GM18867 (cell line): ENCODE measurements around the gene POLR3GL.
"Not testable (repeated sequence)": the region's sequence is repeated elsewhere in the genome, so short reads cannot be mapped to it uniquely, and the experiment has no call there.

Experiments
- ATAC-seq: cut with Tn5 transposase; IDR thresholded peaks from one replicate; pipeline ENCODE4 v1.9.1; 2021; ENCODE audit warnings: mild to moderate bottlenecking, moderate library complexity; ENCODE audit not compliant: unreplicated experiment

The POLR3GL gene

DNA sequence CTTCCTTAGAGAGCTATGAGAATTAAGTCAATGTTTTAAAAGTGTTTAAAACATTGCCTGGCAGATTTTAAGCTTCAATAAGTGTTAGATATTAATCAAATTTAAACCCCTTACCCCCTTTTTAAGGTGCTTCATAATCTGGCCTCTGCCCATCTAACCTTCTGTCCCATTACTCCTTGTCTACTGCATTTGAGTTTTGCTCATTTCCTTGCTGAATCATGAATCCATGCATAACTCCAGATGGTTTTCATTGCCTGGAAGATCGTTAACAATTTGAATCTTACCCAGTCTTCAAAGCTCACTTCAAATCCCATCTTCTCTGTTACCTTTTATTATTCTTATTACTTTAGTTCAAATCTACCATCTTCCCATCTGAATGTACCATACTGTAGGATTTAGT is 52.4 kb downstream of the POLR3GL start:
- ATAC-seq: no peak

DNA sequence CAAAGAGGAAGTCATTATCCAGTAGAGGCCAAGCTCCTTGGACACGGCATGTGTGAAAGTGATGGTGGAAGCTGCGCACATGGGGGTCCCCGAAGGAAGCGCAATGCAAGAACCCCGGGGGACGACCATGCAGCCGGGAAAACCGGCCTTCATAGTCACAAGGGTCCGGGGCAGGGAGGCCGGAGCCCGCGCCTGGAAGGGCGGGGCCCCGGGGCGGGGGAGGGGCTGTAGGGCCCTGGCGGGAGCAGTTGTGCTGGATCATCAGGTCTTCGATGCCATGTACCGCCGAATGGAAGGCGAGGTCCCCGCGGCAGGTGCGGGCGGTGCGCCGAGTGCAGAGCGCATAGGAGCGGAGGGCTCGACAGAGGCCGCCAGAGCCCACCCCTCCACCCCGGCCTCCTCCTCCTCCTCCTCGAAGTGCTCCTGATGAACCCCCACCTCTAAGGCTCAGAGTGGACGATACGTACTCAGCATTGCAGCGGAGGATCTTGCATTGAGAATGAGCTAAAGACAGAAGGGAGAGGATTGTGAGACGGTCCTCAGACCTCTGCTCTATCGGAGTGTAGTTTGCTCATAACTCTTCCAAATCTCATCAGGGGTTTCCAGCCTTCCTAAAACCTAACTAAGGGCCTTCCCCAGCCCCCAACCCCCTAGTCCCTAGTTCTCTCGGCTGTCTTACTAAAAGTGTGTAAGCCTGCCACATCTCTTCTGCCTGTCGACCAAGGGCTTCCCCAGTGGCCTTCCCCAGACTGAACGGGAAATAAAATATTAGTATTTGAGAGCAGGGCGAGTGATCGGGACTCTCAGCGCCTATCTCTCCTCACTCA is 55.0 kb downstream of the POLR3GL start:
- ATAC-seq: no peak

DNA sequence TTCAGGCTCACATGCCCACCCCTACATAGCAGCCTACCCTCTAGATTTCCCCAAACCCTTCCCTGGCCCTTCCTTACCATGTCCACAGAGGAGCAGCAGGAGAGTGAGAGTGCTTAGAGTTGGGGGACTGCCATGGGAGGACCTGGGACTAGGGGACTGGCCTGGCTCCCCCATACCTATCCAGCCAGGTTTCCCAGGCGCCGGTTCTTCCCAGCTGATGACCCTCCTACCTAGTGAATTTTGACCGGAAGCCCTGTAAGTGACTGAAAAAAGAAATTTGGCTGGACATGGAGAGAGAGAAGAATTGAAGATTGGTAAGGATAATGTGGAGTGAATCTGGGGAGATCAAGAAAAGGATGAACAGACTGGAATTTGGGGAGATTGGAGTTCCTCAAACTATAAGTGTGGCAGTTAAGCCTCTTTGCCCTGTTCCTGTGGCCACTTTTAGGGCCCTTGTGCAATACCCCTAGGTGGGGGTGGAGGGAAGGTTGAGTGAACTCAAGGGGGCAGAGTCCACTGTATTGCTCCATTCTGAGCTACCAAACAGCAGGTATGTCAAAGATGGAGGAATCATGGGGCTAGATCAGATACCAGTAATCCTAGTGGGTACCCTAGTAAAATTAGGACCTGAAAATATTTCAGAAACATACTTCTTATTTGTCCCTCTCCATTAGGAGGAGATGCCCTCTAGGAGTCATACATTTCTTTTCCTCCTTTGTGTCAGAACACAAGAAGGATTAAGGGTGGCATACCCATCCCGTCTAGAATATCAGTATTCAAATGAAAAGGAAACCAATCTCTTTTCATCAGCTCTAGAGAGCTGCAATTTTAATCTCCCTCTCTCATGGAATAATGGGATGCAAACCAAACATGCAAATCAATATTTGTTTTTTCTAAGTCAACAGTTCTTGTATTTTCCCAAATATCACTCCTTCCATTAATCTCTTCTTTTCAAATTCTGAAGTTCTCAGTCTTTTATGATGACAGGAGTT is 55.9 kb downstream of the POLR3GL start:
- no peak for ATAC-seq

- no peak for ATAC-seq
These were observed 56.6 kb downstream of the POLR3GL start for GRCh38 chr1:146021050-146021445.

DNA sequence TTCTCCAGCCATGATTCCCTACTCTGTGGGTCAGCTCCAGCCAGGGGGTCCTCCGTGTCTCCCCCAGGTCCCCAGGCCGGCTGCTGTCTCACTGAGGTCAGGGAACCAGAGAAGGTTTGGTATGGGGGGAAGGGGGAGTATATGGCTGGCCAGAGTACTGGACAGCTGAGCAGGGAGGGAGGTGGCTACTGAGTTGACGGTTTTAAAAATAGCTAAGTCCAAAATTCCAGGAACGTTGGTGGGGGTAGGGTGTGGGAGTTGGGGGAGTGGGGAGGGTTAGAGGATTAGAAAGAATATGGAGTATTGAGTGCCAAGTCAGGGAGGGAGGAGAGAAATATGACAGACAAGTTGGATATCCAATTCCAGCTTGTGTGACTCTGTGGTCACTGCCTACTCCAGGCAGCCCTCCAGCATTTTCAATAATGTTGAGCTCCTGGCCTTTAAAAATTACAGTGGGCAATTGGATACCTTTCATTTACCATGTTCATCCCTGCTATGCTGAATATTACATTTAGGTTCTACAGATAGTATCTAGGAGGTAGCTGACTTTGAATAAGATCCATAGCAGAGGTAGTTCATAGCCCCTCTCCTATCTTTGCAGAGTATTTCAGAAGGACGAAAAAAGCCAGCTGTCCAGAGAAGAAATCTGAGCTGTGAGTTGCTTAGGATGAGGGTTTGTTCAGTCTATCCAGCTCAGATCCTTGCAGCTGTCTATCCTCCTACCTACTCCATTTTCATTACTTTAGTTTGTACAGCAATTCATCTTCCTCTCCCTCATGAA is 57.3 kb downstream of the POLR3GL start, which contains the start of gene HJV:
Gene HJV, minus strand, starts transcription at position 114 of the 781 bp plus-strand sequence. CDS start 1,504 bp downstream, outside the sequence.
- no peak for ATAC-seq

DNA sequence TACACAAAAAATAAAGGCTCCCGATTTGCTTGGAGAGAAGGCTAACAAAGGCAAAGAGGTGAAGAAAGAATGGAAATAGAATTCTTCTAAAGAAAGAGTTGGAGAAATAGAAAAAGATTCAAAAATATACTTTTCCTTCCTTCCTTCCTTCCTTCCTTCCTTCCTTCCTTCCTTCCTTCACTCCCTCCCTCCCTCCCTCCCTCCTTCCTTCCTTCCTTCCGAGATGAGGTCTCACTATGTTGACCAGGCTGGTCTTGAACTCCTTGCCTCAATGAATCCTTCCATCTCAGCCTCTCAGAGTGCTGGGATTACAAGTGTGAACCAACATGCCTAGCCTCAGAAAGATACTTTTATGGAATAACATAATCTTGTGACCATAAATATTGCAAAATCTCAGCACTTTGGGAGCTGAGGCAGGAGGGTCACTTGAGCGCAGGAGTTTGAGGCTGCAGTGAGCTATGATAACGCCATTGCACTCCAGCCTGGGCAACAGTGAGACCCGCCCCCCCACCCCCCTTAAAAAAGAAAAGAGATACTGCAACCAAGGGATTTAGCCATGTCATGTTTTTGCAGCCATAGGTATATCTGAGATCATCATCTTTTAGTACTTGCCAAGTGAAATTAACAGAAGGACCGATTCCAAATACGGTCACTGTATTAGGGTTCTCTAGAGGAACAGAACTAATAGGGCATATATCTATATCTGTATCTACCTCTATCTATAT is 58.1 kb downstream of the POLR3GL start:
- ATAC-seq: no peak

DNA sequence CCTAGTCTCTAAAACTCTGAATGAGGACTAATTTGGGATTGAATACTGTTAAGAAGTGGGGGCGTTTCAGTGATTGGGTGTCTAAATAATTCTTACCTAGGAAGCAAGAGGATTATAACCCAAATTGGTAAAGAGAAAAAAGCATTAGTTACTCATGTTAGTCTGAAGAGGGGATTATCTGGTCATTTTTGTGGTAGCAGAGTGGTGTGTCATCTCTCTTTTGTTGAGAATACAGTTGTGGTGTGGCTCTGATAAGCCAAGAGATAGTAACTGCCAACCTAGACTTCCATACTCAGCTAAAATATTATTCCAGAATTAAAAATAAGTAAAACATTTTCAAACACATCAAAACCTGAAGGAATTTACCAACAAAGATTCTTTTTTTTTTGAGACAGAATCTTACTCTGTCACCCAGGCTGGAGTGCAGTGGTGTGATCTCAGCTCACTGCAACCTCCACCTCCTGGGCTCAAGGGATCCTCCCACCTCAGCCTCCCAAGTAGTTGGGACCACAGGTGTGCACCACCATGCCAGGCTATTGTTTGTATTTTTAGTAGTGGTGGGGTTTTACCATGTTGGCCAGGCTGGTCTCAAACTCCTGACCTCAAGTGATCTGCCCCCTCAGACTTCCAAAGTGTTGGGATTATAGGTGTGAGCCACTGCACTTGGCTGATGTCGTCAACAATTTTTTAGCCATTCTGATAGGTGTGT is 61.5 kb downstream of the POLR3GL start:
- ATAC-seq: not testable (repeated sequence)

- not testable (repeated sequence) for ATAC-seq
These were observed 62.2 kb downstream of the POLR3GL start for GRCh38 chr1:146026650-146027049.
